DND-41 (cell line): ENCODE results near the gene FAM110A.

Source experiments
- CTCF ChIP-seq: IDR thresholded peaks from 2 replicates; pipeline ENCODE4 v1.5.1; 2012; ENCODE audit warnings: borderline replicate concordance, low read length, moderate library complexity, mild to moderate bottlenecking; ENCODE audit not compliant: poor library complexity, severe bottlenecking; ENCODE audit errors: extremely low read depth
- EZH2 ChIP-seq: IDR thresholded peaks from 3 replicates; pipeline ENCODE4 v1.6.1; 2012; ENCODE audit warnings: borderline replicate concordance, low read depth, mild to moderate bottlenecking, moderate library complexity, low read length, inconsistent platforms; ENCODE audit not compliant: severe bottlenecking

DNA sequence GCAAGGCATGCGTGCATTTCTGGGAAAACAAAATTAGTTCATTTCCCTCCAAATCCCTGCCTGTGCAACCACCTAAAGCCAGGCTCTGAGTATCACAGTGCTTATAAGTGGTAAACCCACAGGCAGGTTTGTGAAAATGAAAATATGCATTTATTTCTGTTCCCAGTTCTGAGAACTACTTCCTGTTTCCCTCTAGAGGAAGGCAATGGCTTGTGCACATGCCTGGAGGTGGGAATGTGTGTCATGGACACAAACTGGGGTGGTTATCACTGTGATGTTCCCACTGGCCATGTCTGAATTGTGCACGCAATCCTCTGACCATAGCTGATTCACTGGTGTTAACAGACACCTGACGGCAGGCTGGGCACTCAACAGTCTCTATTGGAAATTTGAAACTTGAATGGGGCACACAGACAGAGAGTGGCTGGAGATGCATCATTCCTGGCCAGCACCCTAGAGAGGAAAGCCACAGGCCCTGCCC lies 26.3 kb downstream of the FAM110A start:
- TF ChIP-seq CTCF (no peak), EZH2 (no peak)
